AG09309 (cell line): Measurements from ENCODE around the gene FXYD4.
A peak's percentile ranks its signal among the peaks of the same experiment; 100 is the strongest.

ENCODE experiments used
- DNase-seq: peaks from one replicate; pipeline ENCODE4 v3.0.0-alpha.2; 2010; ENCODE audit warnings: low read depth
- H3K4me3 ChIP-seq: 2 replicates; pipeline ENCODE4 v1.5.1; 2011; ENCODE audit warnings: mild to moderate bottlenecking, low read depth, low read length, moderate library complexity; ENCODE audit not compliant: control insufficient read depth
- CTCF ChIP-seq: IDR thresholded peaks from 2 replicates; pipeline ENCODE4 v1.5.1; 2011; ENCODE audit warnings: mild to moderate bottlenecking, low read depth, low read length, inconsistent platforms; ENCODE audit not compliant: insufficient read depth, control insufficient read depth; ENCODE audit errors: missing control alignments

Gene FXYD4

GRCh38 chr10:43401627-43402026 lies 30.2 kb downstream of the FXYD4 start:
- DNase-seq, result no peak
- TF ChIP-seq CTCF, result no peak
- no peak overlapping the region for H3K4me3 ChIP-seq

GRCh38 chr10:43402176-43402575 lies 30.7 kb downstream of the FXYD4 start:
- H3K4me3 ChIP-seq, result no peak overlapping the region
- TF ChIP-seq CTCF, result no peak
- no peak for DNase-seq

DNA sequence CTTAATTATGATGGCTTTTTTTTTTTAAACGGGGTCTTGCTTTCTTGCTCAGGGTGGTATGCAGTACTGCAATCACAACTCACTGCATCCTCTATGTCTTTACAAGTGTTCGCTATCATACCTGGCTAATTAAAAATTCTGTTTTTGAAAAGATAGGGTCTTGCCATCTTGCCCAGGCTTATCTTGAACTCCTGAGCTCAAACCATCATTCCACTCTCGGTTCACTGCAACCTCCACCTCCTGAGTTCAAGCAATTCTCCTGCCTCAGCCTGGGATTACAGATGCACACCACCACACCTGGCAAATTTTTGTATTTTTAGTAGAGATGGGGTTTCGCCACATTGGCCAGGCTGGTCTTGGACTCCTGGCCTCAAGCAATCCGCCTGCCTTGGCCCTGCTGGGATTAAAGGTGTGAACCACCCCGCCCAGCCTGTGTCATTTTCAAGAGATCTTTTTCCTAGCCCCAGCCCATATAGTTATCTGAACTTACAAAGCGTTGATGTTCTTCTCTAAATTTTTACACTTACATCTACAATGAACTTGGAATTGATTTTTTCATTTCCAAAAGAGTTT lies 31.5 kb downstream of the FXYD4 start:
- no peak for TF ChIP-seq CTCF
- no peak overlapping the region for H3K4me3 ChIP-seq
- no peak for DNase-seq

DNA sequence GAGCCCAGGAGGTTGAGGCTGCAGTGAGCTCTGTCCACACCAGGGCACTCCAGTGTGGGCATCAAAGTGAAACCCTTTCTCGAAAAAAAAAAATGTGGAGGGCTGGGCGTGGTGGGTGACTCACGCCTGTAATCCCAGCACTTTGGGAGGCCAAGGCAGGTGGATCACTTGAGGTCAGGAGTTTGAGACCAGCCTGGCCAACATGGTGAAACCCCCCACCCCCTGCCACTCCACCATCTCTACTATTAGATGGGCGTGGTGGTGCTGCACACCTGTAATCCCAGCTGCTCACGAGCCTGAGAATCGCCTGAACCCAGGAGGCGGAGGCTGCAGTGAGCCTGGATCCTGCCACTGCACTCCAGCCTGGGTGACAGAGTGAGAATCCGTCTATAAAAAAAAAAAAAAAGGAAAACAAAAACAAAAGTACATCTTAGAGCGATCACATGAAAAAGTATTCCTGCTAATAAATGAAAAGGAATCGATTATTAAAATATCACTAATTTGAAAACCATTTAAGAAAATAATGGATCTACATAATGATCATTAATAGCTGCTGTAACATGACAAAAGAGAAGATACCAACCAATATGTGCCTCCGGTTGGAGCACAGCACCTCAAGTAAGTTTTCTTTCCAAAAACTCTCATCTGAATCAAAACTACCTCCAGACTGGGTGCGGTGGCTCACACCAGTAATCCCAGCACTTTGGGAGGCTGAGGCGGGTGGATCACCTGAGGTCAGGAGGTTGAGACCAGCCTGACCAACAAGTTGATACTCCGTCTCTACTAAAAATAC lies 32.7 kb downstream of the FXYD4 start:
- no peak for DNase-seq
- TF ChIP-seq CTCF, result no peak
- H3K4me3 ChIP-seq, result no peak overlapping the region

DNA sequence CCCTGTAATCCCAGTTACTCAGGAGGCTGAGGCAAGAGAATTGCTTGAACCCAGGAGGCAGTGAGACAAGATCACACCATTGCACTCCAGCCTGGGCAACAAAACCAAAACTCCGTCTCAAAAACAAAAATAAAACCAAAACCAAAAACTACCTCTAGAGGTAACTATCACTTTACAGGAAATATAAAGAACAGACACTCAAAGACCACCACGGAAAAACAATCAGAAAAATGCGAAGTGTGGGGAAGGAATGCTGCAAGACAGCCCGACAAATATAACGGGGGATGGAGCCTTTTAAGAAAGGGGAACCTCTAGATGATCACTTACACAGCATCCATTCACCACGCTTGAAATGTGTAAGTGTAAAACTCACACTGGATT lies 33.3 kb downstream of the FXYD4 start:
- no peak for TF ChIP-seq CTCF
- no peak for DNase-seq
- no peak overlapping the region for H3K4me3 ChIP-seq

DNA sequence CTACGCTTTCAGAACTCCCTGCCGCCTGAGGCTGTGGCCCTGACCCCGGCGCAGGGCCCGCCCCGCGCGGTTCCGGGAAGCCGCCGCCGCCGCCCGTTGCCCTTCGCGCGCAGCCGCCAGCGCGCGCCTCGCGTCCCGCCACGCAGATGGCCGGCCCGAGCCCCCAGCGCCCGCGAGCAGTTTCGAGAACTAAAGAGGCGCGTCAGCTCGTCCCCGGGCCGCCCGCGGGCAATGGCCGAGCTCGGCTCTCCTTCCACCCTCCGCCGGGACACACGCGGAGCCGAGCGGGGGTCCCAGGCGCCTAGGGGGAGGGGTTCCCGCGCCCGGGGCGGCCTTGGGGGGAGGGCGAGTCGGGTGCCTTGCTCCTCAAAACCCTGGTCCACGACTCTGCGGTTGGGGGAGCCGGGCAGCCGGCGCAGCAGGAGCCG lies 35.7 kb downstream of the FXYD4 start:
- peak overlapping the region; percentile 87 for H3K4me3 ChIP-seq
- TF ChIP-seq CTCF, result no peak
- no peak for DNase-seq
